Endothelial cell of umbilical vein (primary cell): ENCODE data around the gene TMEM59L. TPM values are rescaled to one million over a fixed set of nuclear protein-coding genes. Genes with fewer than 3 reads are reported as not detected.

ENCODE experiments used
- BruUV-seq: library from RNA; stranded (reverse); fragments of 400-500 nt; replicated peaks from 2 replicates; lab custom pipeline; 2021; lab: Mats Ljungman, UMichigan
- CTCF ChIA-PET: fragments of 300-600, 350-600 bp; sonication (Branson Sonifier 250); formaldehyde crosslinking; loops from one replicate; lab custom pipeline; 2021; ENCODE audit warnings: antibody characterized with exemption, inconsistent platforms; lab: Charles Lee
- POLR2A ChIA-PET: fragments of 300-600, 350-600 bp; sonication (Branson Sonifier 250); formaldehyde crosslinking; loops from one replicate; lab custom pipeline; 2021; ENCODE audit warnings: antibody characterized with exemption, inconsistent platforms; lab: Charles Lee
- DNase-seq: peaks from one replicate; pipeline ENCODE4 v3.0.0-alpha.2; 2011; ENCODE audit warnings: low read depth, low spot score
- FAIRE-seq: peaks from 2 replicates; lab custom pipeline; 2011; peaks lifted over from hg19 to GRCh38; lab: Jason Lieb, UNC
- H2AFZ ChIP-seq: 2 replicates; pipeline ENCODE4 v1.6.0; 2012; ENCODE audit warnings: low read depth, low read length, control low read depth, inconsistent platforms
- H3K27ac ChIP-seq: 2 replicates; pipeline ENCODE4 v1.5.1; 2011; ENCODE audit warnings: low read depth, mild to moderate bottlenecking, control low read depth, low read length, moderate library complexity; ENCODE audit not compliant: insufficient read depth
- H3K27me3 ChIP-seq, 2 experiments: 2 replicates each; pipeline versions ENCODE4 v1.6.0 to v1.6.1; 2011; ENCODE audit warnings: low read length in 2 of 2, mixed read lengths in 1 of 2; ENCODE audit not compliant: control insufficient read depth in 2 of 2, insufficient read depth in 2 of 2
- H3K36me3 ChIP-seq, 2 experiments: 2 replicates in 1 of 2; 3 replicates in 1 of 2; pipeline ENCODE4 v1.5.1; 2011; ENCODE audit warnings: low read length in 2 of 2, mild to moderate bottlenecking in 1 of 2, moderate library complexity in 1 of 2; ENCODE audit not compliant: control insufficient read depth in 2 of 2, insufficient read depth in 2 of 2; ENCODE audit errors: extremely low read depth in 1 of 2
- H3K4me1 ChIP-seq: 3 replicates; pipeline ENCODE4 v1.5.1; 2011; ENCODE audit warnings: mild to moderate bottlenecking, low read length; ENCODE audit not compliant: control insufficient read depth, insufficient read depth; ENCODE audit errors: extremely low read depth
- H3K4me2 ChIP-seq: 2 replicates; pipeline ENCODE4 v1.6.1; 2011; ENCODE audit warnings: low read length, control low read depth, mixed read lengths; ENCODE audit not compliant: insufficient read depth
- H3K4me3 ChIP-seq, 3 experiments: fragments of 200-600 bp in 1 of 3; sonication (generic), shearing (Covaris generic) in 1 of 3; replicated peaks in 1 of 3; 2 replicates each; pipeline ENCODE4 v1.5.1; 2011 to 2016; ENCODE audit warnings: control low read depth in 3 of 3, low read length in 3 of 3, mild to moderate bottlenecking in 2 of 3, inconsistent platforms in 1 of 3, low read depth in 1 of 3, moderate library complexity in 1 of 3; ENCODE audit not compliant: insufficient read depth in 1 of 3
- H3K79me2 ChIP-seq: 2 replicates; pipeline ENCODE4 v1.6.0; 2012; ENCODE audit warnings: low read length, inconsistent platforms; ENCODE audit not compliant: control insufficient read depth, insufficient read depth
- H3K9ac ChIP-seq: replicated peaks from 2 replicates; pipeline ENCODE3; 2011; ENCODE audit warnings: low read length, control low read depth; ENCODE audit not compliant: insufficient read depth; ENCODE audit errors: extremely low read depth
- H3K9me1 ChIP-seq: replicated peaks from 3 replicates; pipeline ENCODE4 v1.6.0; 2011; ENCODE audit warnings: mild to moderate bottlenecking, low read length; ENCODE audit not compliant: control insufficient read depth, insufficient read depth; ENCODE audit errors: extremely low read depth
- H3K9me3 ChIP-seq: replicated peaks from 2 replicates; pipeline ENCODE4 v1.5.1; 2012; ENCODE audit warnings: low read length, inconsistent platforms; ENCODE audit not compliant: control insufficient read depth, insufficient read depth
- H4K20me1 ChIP-seq: replicated peaks from 2 replicates; pipeline ENCODE3; 2011; ENCODE audit warnings: mild to moderate bottlenecking, low read length; ENCODE audit not compliant: control insufficient read depth, insufficient read depth; ENCODE audit errors: extremely low read depth
- EZH2 ChIP-seq: IDR thresholded peaks from 2 replicates; pipeline ENCODE4 v1.6.1; 2012; ENCODE audit warnings: borderline replicate concordance, low read depth, mild to moderate bottlenecking, moderate library complexity, low read length, inconsistent platforms; ENCODE audit not compliant: severe bottlenecking
- FOS ChIP-seq: IDR thresholded peaks from 2 replicates; pipeline ENCODE4 v1.6.1; 2011; ENCODE audit warnings: mild to moderate bottlenecking, low read length, moderate library complexity, borderline replicate concordance; ENCODE audit not compliant: insufficient read depth
- GATA2 ChIP-seq: IDR thresholded peaks from 2 replicates; pipeline ENCODE4 v1.7.0; 2011; ENCODE audit warnings: low read depth, mild to moderate bottlenecking, moderate library complexity, mixed read lengths, low read length; ENCODE audit not compliant: insufficient read length, insufficient read depth
- JUN ChIP-seq: IDR thresholded peaks from 2 replicates; pipeline ENCODE4 v1.6.1; 2011; ENCODE audit warnings: borderline replicate concordance, low read depth; ENCODE audit not compliant: insufficient read length, insufficient read depth
- MYC ChIP-seq: IDR thresholded peaks from one replicate; pipeline ENCODE4 v1.6.1; 2011; ENCODE audit warnings: mild to moderate bottlenecking, low read depth, low read length
- POLR2A ChIP-seq: IDR thresholded peaks from 2 replicates; pipeline ENCODE4 v1.6.1; 2012; ENCODE audit warnings: low read depth, mild to moderate bottlenecking, control low read depth, low read length
- POLR2AphosphoS5 ChIP-seq: IDR thresholded peaks from 2 replicates; pipeline ENCODE4 v1.6.1; 2012; ENCODE audit warnings: low read depth, mild to moderate bottlenecking, control low read depth, low read length, moderate library complexity; ENCODE audit not compliant: insufficient read depth
- dilution Hi-C: fragments of 300-500 bp; cut with MboI; formaldehyde crosslinking; loops from one replicate; pipeline ENCODE4 v1.15.0; 2019; ENCODE audit warnings: low sequenced_read_pairs; ENCODE audit not compliant: extremely low pct_ligation_motif_present
- intact Hi-C: fragments of 100-400 bp; cut with micrococcal nuclease; formaldehyde crosslinking; loops from one replicate; pipeline ENCODE4 v1.10.0; 2022
- polyA plus RNA-seq, 4 experiments: library from polyadenylated mRNA; depleted of rRNA in 3 of 4; stranded (reverse) in 3 of 4; unstranded in 1 of 4; fragments of >200 nt; gene quantifications; 2 replicates each; pipeline versions ENCODE4 v1.2.1 to v1.2.3, GENCODE V29; 2011 to 2012; ENCODE audit warnings: missing spikeins in 1 of 4
- total RNA-seq: library from RNA; stranded (reverse); gene quantifications from 2 replicates; pipeline ENCODE4 v1.2.3, GENCODE V29; 2021
- TF ChIP-seq, protein P1 (sequence below), 2 donors: IDR thresholded peaks; 1 replicate in 1 of 2; 2 replicates in 1 of 2; pipeline ENCODE4 v1.5.1; 2011; ENCODE audit warnings: low read length in 2 of 2, mild to moderate bottlenecking in 2 of 2, moderate library complexity in 2 of 2, control low read depth in 1 of 2, inconsistent platforms in 1 of 2, low read depth in 1 of 2; ENCODE audit not compliant: insufficient read depth in 1 of 2; ENCODE audit errors: extremely low read depth in 1 of 2
- TF ChIP-seq, protein P2 (sequence below): IDR thresholded peaks from 2 replicates; pipeline ENCODE4 v1.6.1; 2011; ENCODE audit not compliant: insufficient read depth, insufficient read length

Gene TMEM59L
- total and polyA plus RNA-seq, 2 donors (not counting 3 experiments of a cell fraction or from before 2014, with no cell fraction given), result 0.43 to 0.97 TPM

DNA sequence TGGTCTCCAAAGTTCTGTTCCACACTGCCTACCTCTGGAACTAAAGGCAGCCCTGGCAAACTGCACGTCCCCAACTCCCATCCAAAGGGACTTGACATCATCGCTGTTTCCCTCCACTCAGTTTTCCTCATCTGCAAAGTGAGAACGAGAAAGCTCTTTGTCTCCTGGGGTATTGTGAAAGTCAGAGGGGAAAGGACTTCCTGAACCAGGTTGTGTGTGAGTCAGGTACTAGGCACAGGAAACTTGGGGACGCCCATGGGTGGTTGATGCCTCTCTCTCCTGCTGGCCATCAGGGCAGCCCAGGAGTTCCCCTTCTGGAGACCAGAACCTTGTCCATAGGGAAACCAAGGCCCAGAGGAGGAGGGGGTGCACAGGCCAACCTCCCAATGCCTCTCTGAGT is 10.8 kb upstream of the TMEM59L start:
- no peak for FAIRE-seq
- Histone ChIP-seq H2AFZ (no peak overlapping the region), H3K4me1 (no peaks in the 10 kb centered on the region), H3K27ac (no peak overlapping the region), H3K79me2 (no peaks in the 10 kb centered on the region), H3K4me2 (no peak overlapping the region), H3K9ac (no peak overlapping the region), H3K9me3 (no peaks in the 10 kb centered on the region), H3K36me3 (no peaks in the 10 kb centered on the region), H3K27me3 (peaks cover 28 to 33% of the 10 kb centered on the region in 2 experiments), H3K9me1 (no peaks in the 10 kb centered on the region), H3K4me3 (no peak overlapping the region), H4K20me1 (no peaks in the 10 kb centered on the region)
- ChIA-PET POLR2A (no interaction called here), CTCF (no interaction called here)
- dilution Hi-C loops, result no loop called here
- BruUV-seq, result no TSS peak
- DNase-seq, result no peak
- intact Hi-C loops, result loop anchor here (5.0 kb wide), 1 partner anchor 45 kb away; no protein-coding TSS in a partner anchor
- TF ChIP-seq FOS, result no peak
- no peak for TF ChIP-seq MYC
- TF ChIP-seq POLR2AphosphoS5, result no peak
- TF ChIP-seq, protein P1, sequence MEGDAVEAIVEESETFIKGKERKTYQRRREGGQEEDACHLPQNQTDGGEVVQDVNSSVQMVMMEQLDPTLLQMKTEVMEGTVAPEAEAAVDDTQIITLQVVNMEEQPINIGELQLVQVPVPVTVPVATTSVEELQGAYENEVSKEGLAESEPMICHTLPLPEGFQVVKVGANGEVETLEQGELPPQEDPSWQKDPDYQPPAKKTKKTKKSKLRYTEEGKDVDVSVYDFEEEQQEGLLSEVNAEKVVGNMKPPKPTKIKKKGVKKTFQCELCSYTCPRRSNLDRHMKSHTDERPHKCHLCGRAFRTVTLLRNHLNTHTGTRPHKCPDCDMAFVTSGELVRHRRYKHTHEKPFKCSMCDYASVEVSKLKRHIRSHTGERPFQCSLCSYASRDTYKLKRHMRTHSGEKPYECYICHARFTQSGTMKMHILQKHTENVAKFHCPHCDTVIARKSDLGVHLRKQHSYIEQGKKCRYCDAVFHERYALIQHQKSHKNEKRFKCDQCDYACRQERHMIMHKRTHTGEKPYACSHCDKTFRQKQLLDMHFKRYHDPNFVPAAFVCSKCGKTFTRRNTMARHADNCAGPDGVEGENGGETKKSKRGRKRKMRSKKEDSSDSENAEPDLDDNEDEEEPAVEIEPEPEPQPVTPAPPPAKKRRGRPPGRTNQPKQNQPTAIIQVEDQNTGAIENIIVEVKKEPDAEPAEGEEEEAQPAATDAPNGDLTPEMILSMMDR (IDR thresholded peaks at IDR 0.05; ENCODE audit: extremely low read depth in 1 of 2, insufficient read depth in 1 of 2, low read depth in 1 of 2, low read length in 2 of 2), result no peak
- no peak for TF ChIP-seq POLR2A
- TF ChIP-seq JUN, result no peak
- TF ChIP-seq GATA2, result no peak
- no peak for TF ChIP-seq EZH2
- TF ChIP-seq, protein P2, sequence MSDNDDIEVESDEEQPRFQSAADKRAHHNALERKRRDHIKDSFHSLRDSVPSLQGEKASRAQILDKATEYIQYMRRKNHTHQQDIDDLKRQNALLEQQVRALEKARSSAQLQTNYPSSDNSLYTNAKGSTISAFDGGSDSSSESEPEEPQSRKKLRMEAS, result no peak
